H1 (cell line): ENCODE results near the gene OR2V1. TPM values are rescaled to one million over a fixed set of nuclear protein-coding genes. Genes with fewer than 3 reads are reported as not detected.

Source experiments
- polyA plus RNA-seq, 7 experiments: library from polyadenylated mRNA; depleted of rRNA in 3 of 7; stranded (reverse) in 5 of 7; unstranded in 2 of 7; fragments of >200 nt in 5 of 7; fragments of 200-250 nt in 2 of 7; gene quantifications; 1 replicate in 5 of 7; 2 replicates in 1 of 7; 4 replicates in 1 of 7; pipeline versions ENCODE4 v1.2.1 to v1.2.3, GENCODE V29; 2011 to 2013; ENCODE audit warnings: missing spikeins in 2 of 7, mixed read lengths in 2 of 7
- total RNA-seq: library from RNA; stranded (reverse); fragmentation: NEBNext Ultra II Directional; extraction: Animal tissue kit (Norgen Biotek cat#: 25700); gene quantifications from 2 replicates; pipeline ENCODE4 v1.2.1, GENCODE V29; 2021
- TF ChIP-seq, protein P1 (sequence below): IDR thresholded peaks from 2 replicates; pipeline ENCODE4 v1.6.1; 2011; ENCODE audit warnings: low read length, improper control_type of control experiment

The OR2V1 gene
- total and polyA plus RNA-seq, 2 of the 8 experiments (the other 6 are each of a cell fraction or from before 2014, with no cell fraction given), result not detected

- TF ChIP-seq, protein P1, sequence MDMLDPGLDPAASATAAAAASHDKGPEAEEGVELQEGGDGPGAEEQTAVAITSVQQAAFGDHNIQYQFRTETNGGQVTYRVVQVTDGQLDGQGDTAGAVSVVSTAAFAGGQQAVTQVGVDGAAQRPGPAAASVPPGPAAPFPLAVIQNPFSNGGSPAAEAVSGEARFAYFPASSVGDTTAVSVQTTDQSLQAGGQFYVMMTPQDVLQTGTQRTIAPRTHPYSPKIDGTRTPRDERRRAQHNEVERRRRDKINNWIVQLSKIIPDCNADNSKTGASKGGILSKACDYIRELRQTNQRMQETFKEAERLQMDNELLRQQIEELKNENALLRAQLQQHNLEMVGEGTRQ, result no peak
These were observed 10.2 kb downstream of the OR2V1 start (continued) for GRCh38 chr5:181120761-181121160.
